Myocyte (in vitro differentiated cells): Measurements from ENCODE around the gene RIMKLB. TPM values are rescaled to one million over a fixed set of nuclear protein-coding genes. Genes with fewer than 3 reads are reported as not detected.

Source experiments
- DNase-seq: peaks from one replicate; pipeline ENCODE4 v3.0.0-alpha.2; 2012; ENCODE audit warnings: low read depth
- polyA plus RNA-seq: library from polyadenylated mRNA; unstranded; fragments of >200 nt; gene quantifications from one replicate; pipeline ENCODE4 v1.2.1, GENCODE V29; 2012; ENCODE audit warnings: missing spikeins
- total RNA-seq: library from RNA; depleted of rRNA; stranded (reverse); fragments of >200 nt; gene quantifications from 2 replicates; pipeline ENCODE4 v1.2.3, GENCODE V29; 2014

Gene RIMKLB
- total RNA-seq, result 38.3 and 39.1 TPM in 2 replicates
- 20.3 TPM for polyA plus RNA-seq

- peak; percentile 83 for DNase-seq
These were observed at the start of gene RIMKLB for GRCh38 chr12:8697476-8698131. TSS of gene RIMKLB (plus strand) at chr12:8697991. CDS start at chr12:8713867, 15,876 bp downstream.

- peak; percentile 44 for DNase-seq
These were observed 49.1 kb upstream of the RIMKLB start for GRCh38 chr12:8648576-8649205.

- no peak for DNase-seq
These were observed 42.4 kb upstream of the RIMKLB start for GRCh38 chr12:8655421-8655820.

- DNase-seq, result peak; percentile 69
These were observed 39.4 kb upstream of the RIMKLB start for GRCh38 chr12:8658346-8658745.

GRCh38 chr12:8661016-8661415 is 36.8 kb upstream of the RIMKLB start:
- no peak for DNase-seq

- no peak for DNase-seq
These were observed 36.0 kb upstream of the RIMKLB start for GRCh38 chr12:8661751-8662150.

GRCh38 chr12:8662593-8662992 is 35.2 kb upstream of the RIMKLB start, which contains the start of gene MFAP5:
TSS of gene MFAP5 (minus strand) at chr12:8662826. CDS start at chr12:8662104, 722 bp downstream.
- peak; percentile 91 for DNase-seq

- DNase-seq, result no peak
These were observed 33.4 kb upstream of the RIMKLB start for GRCh38 chr12:8664228-8664913.

GRCh38 chr12:8665759-8666158 is 32.0 kb upstream of the RIMKLB start:
- DNase-seq, result no peak

GRCh38 chr12:8667270-8667669 is 30.5 kb upstream of the RIMKLB start:
- DNase-seq, result no peak

- peak; percentile 66 for DNase-seq
These were observed 29.4 kb upstream of the RIMKLB start for GRCh38 chr12:8668441-8668840.

- DNase-seq, result no peak
These were observed 25.4 kb upstream of the RIMKLB start for GRCh38 chr12:8672381-8672780.

GRCh38 chr12:8675591-8676036 is 22.2 kb upstream of the RIMKLB start:
- no peak for DNase-seq

GRCh38 chr12:8676651-8677050 is 21.1 kb upstream of the RIMKLB start:
- no peak for DNase-seq

- no peak for DNase-seq
These were observed 20.4 kb upstream of the RIMKLB start for GRCh38 chr12:8677362-8677761.

GRCh38 chr12:8678661-8679111 is 19.1 kb upstream of the RIMKLB start:
- no peak for DNase-seq

GRCh38 chr12:8680533-8680932 is 17.3 kb upstream of the RIMKLB start:
- no peak for DNase-seq

- DNase-seq, result no peak
These were observed 16.5 kb upstream of the RIMKLB start for GRCh38 chr12:8681129-8681884.

- no peak for DNase-seq
These were observed 12.7 kb upstream of the RIMKLB start for GRCh38 chr12:8685051-8685450.

GRCh38 chr12:8687846-8688601 is 9.8 kb upstream of the RIMKLB start:
- peak; percentile 75 for DNase-seq

- no peak for DNase-seq
These were observed 8.1 kb upstream of the RIMKLB start for GRCh38 chr12:8689681-8690080.
